HEK293 (cell line): ENCODE data around the gene TPM2.

Experiments used
- CTCF ChIA-PET: fragments of 350-600 bp; formaldehyde crosslinking; extraction: SDS; loops from one replicate; lab custom pipeline; 2021; ENCODE audit warnings: antibody characterized with exemption; lab: Yijun Ruan, JAX
- POLR2A ChIA-PET: fragments of 300-600 bp; formaldehyde crosslinking; extraction: SDS; loops from one replicate; lab custom pipeline; 2020; ENCODE audit warnings: antibody characterized with exemption, inconsistent platforms; lab: Yijun Ruan, JAX
- H3K27ac ChIP-seq: fragments of 200-500 bp; sonication (Bioruptor generic); 2 replicates; pipeline ENCODE4 v1.5.1; 2014; ENCODE audit warnings: low read depth, low read length, control low read depth, inconsistent platforms; ENCODE audit errors: extremely low read depth
- H3K36me3 ChIP-seq, 2 experiments: fragments of 200-500 bp in 1 of 2; sonication (Bioruptor generic) in 1 of 2; 1 replicate in 1 of 2; 2 replicates in 1 of 2; pipeline ENCODE4 v1.5.1; 2014 to 2017; ENCODE audit warnings: inconsistent platforms in 2 of 2, low read length in 2 of 2; ENCODE audit not compliant: control insufficient read depth in 2 of 2, insufficient read depth in 1 of 2
- H3K4me1 ChIP-seq: fragments of 200-500 bp; sonication (Bioruptor generic); 2 replicates; pipeline ENCODE4 v1.5.1; 2014; ENCODE audit warnings: mild to moderate bottlenecking, low read length, inconsistent platforms; ENCODE audit not compliant: control insufficient read depth, insufficient read depth
- H3K4me3 ChIP-seq: 2 replicates; pipeline ENCODE4 v1.5.1; 2011; ENCODE audit warnings: low read depth, mild to moderate bottlenecking, control low read depth, low read length, moderate library complexity
- H3K9me3 ChIP-seq: fragments of 200-500 bp; sonication (Bioruptor generic); 2 replicates; pipeline ENCODE4 v1.5.1; 2014; ENCODE audit warnings: low read depth, low read length, inconsistent platforms; ENCODE audit not compliant: control insufficient read depth, insufficient read depth
- CTCF ChIP-seq: fragments of 450-650 bp; formaldehyde crosslinking; IDR thresholded peaks from 2 replicates; pipeline ENCODE4 v1.5.1; 2016; ENCODE audit warnings: missing biosample characterization, missing genetic modification characterization
- GFI1B ChIP-seq: fragments of 450-650 bp; formaldehyde crosslinking; IDR thresholded peaks from 2 replicates; pipeline ENCODE4 v1.5.1; 2016; ENCODE audit warnings: missing biosample characterization, missing genetic modification characterization
- HOXA7 ChIP-seq: sonication (generic); formaldehyde crosslinking; IDR thresholded peaks from 2 replicates; pipeline ENCODE4 v1.8.1; 2022; ENCODE audit warnings: missing genetic modification reagents, borderline replicate concordance
- MEIS1 ChIP-seq: sonication (generic); formaldehyde crosslinking; IDR thresholded peaks from 2 replicates; pipeline ENCODE4 v1.8.1; 2022; ENCODE audit warnings: missing genetic modification reagents, mild to moderate bottlenecking, borderline replicate concordance
- PRDM6 ChIP-seq: fragments of 450-650 bp; formaldehyde crosslinking; IDR thresholded peaks from 2 replicates; pipeline ENCODE4 v1.5.1; 2017; ENCODE audit warnings: missing biosample characterization, missing genetic modification characterization
- SP2 ChIP-seq: fragments of 450-650 bp; formaldehyde crosslinking; IDR thresholded peaks from 2 replicates; pipeline ENCODE4 v1.5.1; 2016; ENCODE audit warnings: missing biosample characterization, missing genetic modification characterization
- ZBTB17 ChIP-seq: fragments of 450-650 bp; formaldehyde crosslinking; IDR thresholded peaks from 2 replicates; pipeline ENCODE4 v1.5.1; 2016; ENCODE audit warnings: missing biosample characterization, missing genetic modification characterization
- ZBTB8A ChIP-seq: fragments of 450-650 bp; formaldehyde crosslinking; IDR thresholded peaks from 2 replicates; pipeline ENCODE4 v1.5.1; 2016; ENCODE audit warnings: missing biosample characterization, missing genetic modification characterization
- ZIC2 ChIP-seq: fragments of 450-650 bp; formaldehyde crosslinking; IDR thresholded peaks from 2 replicates; pipeline ENCODE4 v1.5.1; 2016; ENCODE audit warnings: missing biosample characterization, missing genetic modification characterization
- ZNF362 ChIP-seq: fragments of 450-650 bp; formaldehyde crosslinking; IDR thresholded peaks from 2 replicates; pipeline ENCODE4 v1.5.1; 2016; ENCODE audit warnings: missing biosample characterization, missing genetic modification characterization
- ZNF366 ChIP-seq: fragments of 450-650 bp; formaldehyde crosslinking; conservative IDR thresholded peaks from 2 replicates; pipeline ENCODE4 v1.5.1; 2016; ENCODE audit warnings: missing biosample characterization, missing genetic modification characterization
- ZNF404 ChIP-seq: fragments of 450-650 bp; formaldehyde crosslinking; IDR thresholded peaks from 2 replicates; pipeline ENCODE4 v1.5.1; 2017; ENCODE audit warnings: missing biosample characterization, missing genetic modification characterization
- ZNF600 ChIP-seq: fragments of 450-650 bp; formaldehyde crosslinking; IDR thresholded peaks from 2 replicates; pipeline ENCODE4 v1.5.1; 2016; ENCODE audit warnings: missing biosample characterization, missing genetic modification characterization
- ZNF621 ChIP-seq: fragments of 450-650 bp; formaldehyde crosslinking; IDR thresholded peaks from 2 replicates; pipeline ENCODE4 v1.5.1; 2017; ENCODE audit warnings: missing biosample characterization, missing genetic modification characterization
- ZNF654 ChIP-seq: fragments of 450-650 bp; formaldehyde crosslinking; IDR thresholded peaks from 2 replicates; pipeline ENCODE4 v1.5.1; 2016; ENCODE audit warnings: low read depth, missing biosample characterization, missing genetic modification characterization
- ZNF747 ChIP-seq: fragments of 450-650 bp; formaldehyde crosslinking; IDR thresholded peaks from 2 replicates; pipeline ENCODE4 v1.5.1; 2016; ENCODE audit warnings: missing biosample characterization, missing genetic modification characterization
- ZSCAN23 ChIP-seq: fragments of 450-650 bp; formaldehyde crosslinking; IDR thresholded peaks from 2 replicates; pipeline ENCODE4 v1.5.1; 2016; ENCODE audit warnings: missing biosample characterization, missing genetic modification characterization

Gene TPM2

GRCh38 chr9:35661756-35662350, 27.9 kb downstream of the TPM2 start (continued):
- TF ChIP-seq ZNF600 (tag by site-specific recombination) (no peak), ZNF621 (tag by site-specific recombination) (no peak), ZNF747 (no peak)

- ChIA-PET CTCF (interaction anchor here (0.6 to 14.5 kb wide), 15 partner anchors 12 to 1038 kb away, joined by 3 to 157 read pairs (median 4); partner anchors contain the start of genes CREB3, TLN1 and TPM2), POLR2A (interaction anchor here (0.6 to 3.0 kb wide), 8 partner anchors 14 to 545 kb away, joined by 3 to 23 read pairs (median 4); partner anchors contain the start of genes ATOSB, CREB3 and TLN1)
- Histone ChIP-seq H3K27ac (no peak overlapping the region; the same call in 1 of the 2 replicates), H3K4me1 (peaks cover 8% of the 10 kb centered on the region; the same call in 1 of the 2 replicates), H3K36me3 (peaks cover 5 to 40% of the 10 kb centered on the region in 2 experiments), H3K4me3 (no peak overlapping the region), H3K9me3 (no peaks in the 10 kb centered on the region)
- TF ChIP-seq ZNF362 (no peak), ZBTB17 (tag by site-specific recombination) (peak; percentile 14; the same call in 1 of the 2 replicates), CTCF (peak; percentile 20; the same call in 1 of the 2 replicates), HOXA7 (no peak), ZNF404 (tag by site-specific recombination) (no peak), ZNF366 (tag by site-specific recombination) (0 out of 2 replicates have a peak, but pooled peaks have one; percentile 20), ZNF654 (tag by site-specific recombination) (peak; percentile 36; the same call in 1 of the 2 replicates)
Measured at GRCh38 chr9:35660966-35661415, 28.7 kb downstream of the TPM2 start.

- Histone ChIP-seq H3K27ac (peak overlapping the region; percentile 93; the same call in 1 of the 2 replicates), H3K4me3 (no peak overlapping the region), H3K36me3 (peaks cover 5 to 40% of the 10 kb centered on the region in 2 experiments), H3K4me1 (peaks cover 8% of the 10 kb centered on the region; the same call in 1 of the 2 replicates), H3K9me3 (no peaks in the 10 kb centered on the region)
- TF ChIP-seq MEIS1 (CRISPR knock-in tag) (no peak), ZIC2 (tag by site-specific recombination) (no peak), PRDM6 (tag by site-specific recombination) (peak; percentile 53), SP2 (tag by site-specific recombination) (no peak), GFI1B (tag by site-specific recombination) (0 out of 2 replicates have a peak, but pooled peaks have one; percentile 44), ZBTB8A (tag by site-specific recombination) (no peak), ZSCAN23 (no peak)
- POLR2A ChIA-PET: interaction anchor here (0.6 to 4.3 kb wide), 14 partner anchors 12 to 587 kb away, joined by 3 to 41 read pairs (median 6); partner anchors contain the start of genes CA9, CREB3, FANCG and TLN1
- CTCF ChIA-PET: interaction anchor here (0.6 to 14.5 kb wide), 12 partner anchors 8 to 1563 kb away, joined by 3 to 157 read pairs (median 6); partner anchors contain the start of genes TLN1 and TPM2
Measured at GRCh38 chr9:35659340-35659739, 30.4 kb downstream of the TPM2 start.
